ENCODE data around the gene FREM3. TPM values are rescaled to one million over a fixed set of nuclear protein-coding genes. Genes with fewer than 3 reads are reported as not detected.

FREM3 gene
- total RNA-seq, 1 experiment from 2014 or later = not detected

DNA sequence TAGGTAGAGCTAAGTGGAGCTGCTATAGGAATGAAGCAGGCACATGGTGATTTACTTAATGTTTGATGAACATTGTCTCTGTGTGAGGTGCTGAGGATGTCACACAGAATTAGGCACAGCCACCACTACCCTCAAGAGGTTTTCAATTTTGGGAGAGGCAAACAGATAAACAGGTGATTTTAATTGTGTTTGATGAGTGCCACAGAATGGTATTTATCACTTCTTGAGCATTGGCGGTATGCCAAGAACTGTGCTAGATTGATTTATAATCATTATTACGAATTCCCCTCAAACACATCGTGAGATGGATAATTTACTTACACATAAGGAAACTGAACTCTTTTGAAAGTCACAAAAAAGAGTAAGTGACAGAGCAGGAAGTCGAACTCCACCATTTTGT, 74.8 kb downstream of the FREM3 start:
- Mint-ChIP-seq H3K9me3 (no peaks in the 10 kb centered on the region), H3K4me1 (no peaks in the 10 kb centered on the region), H3K27ac (no peak overlapping the region), H3K36me3 (ENCODE audit: insufficient read depth in 1 of 3, low read depth in 3 of 3) (no peaks in the 10 kb centered on the region), H3K27me3 (ENCODE audit: low read depth) (no peaks in the 10 kb centered on the region; the same call in 1 of the 2 replicates), H3K4me3 (no peak overlapping the region)
- H2BK120ac ChIP-seq (ENCODE audit: low read depth, low read length, poor library complexity, severe bottlenecking) = no peak overlapping the region
- H4K8ac ChIP-seq (replicated peaks; ENCODE audit: insufficient read length, low read depth, low read length) = no peak overlapping the region
- no peak overlapping the region for H3T11ph ChIP-seq (ENCODE audit: low read length)
- H3K4me1 ChIP-seq (ENCODE audit: insufficient read depth, low read length) = no peaks in the 10 kb centered on the region
- no peak overlapping the region for H4K91ac ChIP-seq (ENCODE audit: insufficient read length, low read depth, low read length)
- no peaks in the 10 kb centered on the region for H3K27me3 ChIP-seq (ENCODE audit: insufficient read depth, low read length)
- H2BK5ac ChIP-seq (ENCODE audit: insufficient read length, low read length) = no peak overlapping the region
- no peak for TF ChIP-seq CTCF (conservative IDR thresholded peaks at IDR 0.05)
- no peak overlapping the region for H3K23ac ChIP-seq (ENCODE audit: insufficient read length, low read depth, low read length)
- H2AK5ac ChIP-seq (ENCODE audit: insufficient read length, low read length) = no peak overlapping the region
- no peaks in the 10 kb centered on the region for H3K79me2 ChIP-seq (ENCODE audit: insufficient read depth, low read length)
- DNase-seq = no peak
- H3K23me2 ChIP-seq (ENCODE audit: insufficient read length, low read depth, low read length, poor library complexity, severe bottlenecking) = no peaks in the 10 kb centered on the region
- no peak overlapping the region for H3K18ac ChIP-seq (ENCODE audit: insufficient read length, low read depth, low read length)
- no CpG with 5 or more reads among the region's 4 CpGs for WGBS (ENCODE audit: extremely low coverage, insufficient read length, low lambda C conversion rate)
- H3K9me3 ChIP-seq (ENCODE audit: control insufficient read depth, low read depth, low read length) = no peaks in the 10 kb centered on the region
- no peak overlapping the region for H3K4me2 ChIP-seq (ENCODE audit: insufficient read depth, insufficient read length, low read length)
- no peak overlapping the region for H3K56ac ChIP-seq (ENCODE audit: insufficient read length, low read depth, low read length)
- H2BK12ac ChIP-seq (ENCODE audit: insufficient read length, low read depth, low read length) = no peak overlapping the region
- no peak overlapping the region for H2BK20ac ChIP-seq (ENCODE audit: low read depth, low read length, poor library complexity, severe bottlenecking)
- H3K4ac ChIP-seq (ENCODE audit: low read depth, low read length) = no peak overlapping the region
- no peak overlapping the region for H3K27ac ChIP-seq (ENCODE audit: insufficient read length, low read depth, low read length)
- no peak overlapping the region for H2BK15ac ChIP-seq (ENCODE audit: low read depth, low read length)
- H4K20me1 ChIP-seq (ENCODE audit: control insufficient read depth, insufficient read depth, insufficient read length) = no peaks in the 10 kb centered on the region
- H2AFZ ChIP-seq (ENCODE audit: low read length) = no peak overlapping the region
- no peak overlapping the region for H4K5ac ChIP-seq (ENCODE audit: insufficient read length, low read depth, low read length)
- no peaks in the 10 kb centered on the region for H3K79me1 ChIP-seq (ENCODE audit: insufficient read depth, low read depth, low read length, poor library complexity, severe bottlenecking)
- no peak overlapping the region for H3K9ac ChIP-seq (ENCODE audit: extremely low read depth, insufficient read length, low read length)
- no peak overlapping the region for H3K14ac ChIP-seq (ENCODE audit: insufficient read depth, low read length)

Measured in H9 (cell line).